Middle frontal gyrus (tissue), 1 donor: Measurements from ENCODE around the gene STIMATE.

Source experiments
- DNase-seq: peaks from one replicate; pipeline ENCODE4 v3.0.0-alpha.2; 2015; ENCODE audit warnings: low spot score; ENCODE audit errors: extremely low spot score

Gene STIMATE

DNA sequence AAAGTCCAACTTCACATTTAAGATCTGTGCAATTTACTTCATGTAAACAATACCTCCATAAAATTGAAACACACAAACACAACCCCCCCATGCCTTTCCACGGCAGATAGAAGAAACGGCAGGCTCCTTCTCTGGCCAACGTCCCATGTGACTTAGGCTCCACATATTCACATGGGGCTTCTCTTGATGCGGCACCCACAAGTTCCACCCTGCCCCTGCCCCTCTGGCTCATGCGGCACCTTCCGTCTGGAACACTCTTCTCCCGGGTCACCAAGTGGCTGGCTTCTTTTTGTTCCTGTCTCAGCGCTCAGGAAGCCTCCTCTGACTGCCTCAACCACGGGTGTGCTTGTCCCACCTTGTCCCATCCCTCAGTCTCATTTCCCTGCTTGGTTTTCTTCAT, 25.6 kb downstream of the STIMATE start:
- DNase-seq: no peak

- DNase-seq: no peak
Observed at GRCh38 chr3:52870471-52870870, 26.9 kb downstream of the STIMATE start.

- DNase-seq: no peak
Observed at GRCh38 chr3:52866427-52866826, 30.9 kb downstream of the STIMATE start.

GRCh38 chr3:52865994-52866393, 31.4 kb downstream of the STIMATE start:
- DNase-seq: peak; percentile 13

- no peak for DNase-seq
Observed at GRCh38 chr3:52860424-52860768, 37.0 kb downstream of the STIMATE start.

- no peak for DNase-seq
Observed at GRCh38 chr3:52859686-52860423, 37.5 kb downstream of the STIMATE start.

DNA sequence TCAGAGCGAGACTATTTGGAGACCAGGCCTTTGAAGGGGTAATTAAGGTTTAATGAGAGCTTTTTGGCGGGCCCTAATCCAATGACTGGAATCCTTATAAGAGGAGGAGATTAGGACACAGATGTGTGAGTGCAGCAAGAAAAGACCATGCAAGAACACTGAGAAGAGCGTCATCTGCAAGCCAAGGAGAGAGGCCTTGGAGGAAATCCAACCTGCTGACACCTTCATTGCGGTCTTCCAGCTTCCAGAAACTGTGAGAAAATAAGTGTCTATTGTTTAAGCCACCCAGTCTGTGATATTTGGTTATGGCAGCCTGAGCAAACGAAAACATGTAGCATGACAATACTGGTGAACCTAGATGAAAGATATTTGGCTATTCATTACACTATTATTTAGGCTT, 39.5 kb downstream of the STIMATE start:
- DNase-seq: no peak

DNA sequence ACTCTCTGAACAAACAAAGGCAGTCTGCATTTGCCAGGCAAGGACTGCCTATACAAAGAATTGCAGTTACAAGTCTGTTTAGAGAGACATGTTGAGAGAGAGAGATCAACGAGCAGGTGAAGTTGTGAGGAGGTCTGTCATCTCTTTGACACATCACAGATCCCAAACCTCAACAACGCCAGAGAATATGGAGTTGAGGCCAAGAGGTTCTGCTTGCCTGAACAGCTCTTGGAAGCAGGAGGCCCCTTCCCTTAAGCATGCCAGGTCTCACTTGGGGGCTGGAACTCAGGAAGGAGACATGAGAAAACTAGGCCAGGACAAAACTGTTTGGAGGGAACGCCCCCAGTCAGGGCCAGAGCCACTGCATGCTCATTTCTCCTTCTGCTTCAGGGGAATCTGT, 40.2 kb downstream of the STIMATE start:
- DNase-seq: no peak

DNA sequence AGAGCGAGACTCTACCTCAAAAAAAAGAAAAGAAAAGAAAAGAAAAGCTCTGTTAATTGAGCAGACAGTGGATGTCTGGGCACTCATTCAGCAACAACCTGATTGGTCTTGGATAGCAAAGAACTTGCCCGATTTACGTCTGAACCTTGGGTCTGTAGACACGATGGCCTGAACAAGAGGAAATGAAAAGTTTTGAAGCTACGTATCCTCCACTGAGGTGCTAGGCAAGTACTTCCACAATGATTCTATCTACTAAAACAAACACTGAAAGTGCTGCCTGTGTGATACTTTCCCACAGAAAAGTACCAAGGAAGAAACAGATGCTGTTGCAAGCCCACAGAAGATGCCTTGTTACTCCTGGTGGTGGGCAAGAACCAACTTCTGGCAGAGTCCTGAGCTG, 40.7 kb downstream of the STIMATE start:
- DNase-seq: no peak

- no peak for DNase-seq
Observed at GRCh38 chr3:52854013-52854412, 43.3 kb downstream of the STIMATE start.

DNA sequence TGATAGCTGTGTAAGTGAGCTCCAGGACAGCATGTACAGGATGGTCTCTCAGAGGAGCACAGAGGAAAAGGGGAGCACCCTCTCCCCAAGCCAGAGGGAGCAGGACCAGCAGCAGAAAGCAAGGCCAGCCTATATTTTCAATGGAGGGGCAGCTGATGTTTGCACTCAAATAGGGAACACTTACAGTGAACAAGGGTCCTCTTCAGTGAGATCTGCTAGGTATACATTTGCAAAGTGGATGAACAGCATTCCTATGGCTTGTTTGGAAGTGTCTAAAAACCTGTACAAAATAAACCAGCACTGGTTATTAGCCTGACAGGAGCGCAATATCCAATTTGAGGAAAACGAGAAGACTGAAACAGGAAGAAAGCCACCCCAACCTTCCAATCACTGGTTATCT, 44.9 kb downstream of the STIMATE start:
- DNase-seq: no peak

DNA sequence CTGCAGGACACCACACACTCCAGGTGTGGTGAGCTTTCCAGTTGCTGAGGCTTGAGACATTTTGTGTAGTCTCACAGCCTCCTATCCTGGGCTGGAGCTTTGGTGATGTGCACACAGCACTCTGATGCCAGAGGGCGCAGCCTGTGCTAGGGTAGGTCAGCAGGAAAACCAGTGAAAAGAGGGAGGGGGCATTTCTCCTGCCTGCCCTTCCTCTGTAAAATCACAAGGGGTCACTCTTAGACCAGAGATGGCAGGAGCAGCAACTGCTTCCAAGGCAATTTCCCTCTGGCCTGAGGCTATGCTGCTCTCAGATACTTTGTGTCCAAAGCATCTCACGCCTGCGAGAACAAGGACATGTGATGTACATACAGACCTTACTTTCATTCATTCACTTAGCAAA, 46.0 kb downstream of the STIMATE start:
- DNase-seq: no peak

DNA sequence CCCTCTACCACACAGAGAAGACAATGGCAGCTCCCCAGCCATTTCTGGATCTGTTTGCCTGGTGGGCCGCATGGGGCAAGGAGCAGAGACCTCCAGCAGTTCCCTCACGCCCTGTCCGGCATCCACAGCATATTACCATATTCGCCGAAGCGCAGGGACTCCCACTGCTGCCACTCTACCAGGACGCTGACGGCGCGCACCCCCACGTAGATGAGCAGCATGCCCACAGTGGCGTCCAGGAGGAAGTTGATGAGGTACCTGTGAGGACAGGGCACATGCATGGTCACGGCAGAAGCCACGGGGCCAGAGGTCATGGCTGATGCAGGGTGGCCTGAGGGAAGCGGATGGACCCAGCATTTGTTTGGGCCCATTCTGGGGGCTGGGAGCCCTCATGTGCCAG, 47.7 kb downstream of the STIMATE start:
- DNase-seq: no peak

GRCh38 chr3:52848617-52849016, 48.7 kb downstream of the STIMATE start:
- DNase-seq: no peak

GRCh38 chr3:52847726-52848125, 49.6 kb downstream of the STIMATE start:
- no peak for DNase-seq

- no peak for DNase-seq
Observed at GRCh38 chr3:52847241-52847640, 50.1 kb downstream of the STIMATE start.

GRCh38 chr3:52846432-52846965, 50.8 kb downstream of the STIMATE start:
- no peak for DNase-seq

DNA sequence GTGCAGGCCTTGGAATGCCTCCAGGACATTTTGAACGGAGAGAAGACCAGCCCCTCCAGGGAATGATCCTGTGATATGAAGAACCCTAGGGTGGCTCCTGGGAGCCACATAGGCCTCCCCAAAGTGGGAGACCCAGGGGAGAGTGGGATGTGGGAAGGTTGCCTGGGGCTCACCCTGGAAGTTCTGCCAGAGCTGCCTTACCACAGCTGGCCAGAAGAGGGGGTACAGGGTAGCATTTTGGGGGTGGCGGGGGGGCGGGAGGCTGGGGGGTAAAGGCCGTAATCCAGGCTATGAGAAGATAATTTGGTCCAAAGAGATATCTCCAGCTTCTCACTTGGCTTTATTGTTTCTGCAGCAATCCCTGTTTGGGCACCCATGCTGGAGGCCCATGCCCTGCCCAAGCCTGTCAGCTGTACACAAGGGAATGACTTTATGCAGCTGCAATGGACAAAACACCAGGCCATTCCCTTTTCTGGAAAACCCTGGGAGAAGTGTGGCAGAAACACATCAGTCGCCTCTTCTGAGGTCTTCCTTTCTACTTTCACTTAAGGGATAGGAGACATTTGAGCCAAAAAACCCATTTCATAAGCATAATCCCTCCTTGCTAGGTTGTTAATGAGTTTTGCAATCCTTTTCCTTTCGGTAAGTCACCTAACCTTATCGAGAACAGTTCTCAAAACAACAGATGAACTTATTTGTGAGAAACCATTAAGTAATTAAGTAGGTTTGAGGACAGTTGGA, 51.5 kb downstream of the STIMATE start:
- DNase-seq: no peak

GRCh38 chr3:52845157-52845556, 52.2 kb downstream of the STIMATE start:
- DNase-seq: peak; percentile 14

DNA sequence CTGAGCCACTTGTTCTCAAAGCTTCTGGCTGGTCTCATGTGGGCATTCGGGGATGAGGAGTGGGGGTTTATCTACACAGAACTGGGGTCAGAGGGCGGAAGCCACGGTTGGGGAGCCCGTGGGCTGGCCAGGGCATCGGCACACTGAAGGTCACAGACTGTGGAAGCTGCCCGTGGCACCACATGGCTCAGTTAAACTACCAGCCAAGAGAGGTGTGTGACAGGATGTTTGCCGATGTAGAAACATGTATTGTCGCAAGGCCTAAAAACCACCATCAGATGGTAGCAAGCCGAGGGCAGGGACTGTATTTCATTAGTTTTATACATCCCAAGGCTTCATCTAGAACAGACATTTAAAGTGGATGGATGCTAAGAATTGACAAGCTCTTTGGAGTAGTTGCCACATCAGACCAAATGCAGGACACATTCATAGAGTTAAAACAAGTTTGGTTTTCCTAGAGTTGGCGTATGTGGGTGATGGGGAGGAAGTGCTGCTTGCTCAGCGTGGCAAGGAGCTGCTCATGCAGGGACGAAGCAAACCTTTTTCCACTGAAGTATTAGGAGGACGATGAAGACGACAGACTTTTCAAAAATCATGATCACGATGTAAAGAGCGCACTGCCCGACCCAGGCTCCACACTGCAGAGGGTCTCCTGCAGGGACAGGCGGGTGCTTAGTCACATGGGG, 52.9 kb downstream of the STIMATE start:
- no peak for DNase-seq

DNA sequence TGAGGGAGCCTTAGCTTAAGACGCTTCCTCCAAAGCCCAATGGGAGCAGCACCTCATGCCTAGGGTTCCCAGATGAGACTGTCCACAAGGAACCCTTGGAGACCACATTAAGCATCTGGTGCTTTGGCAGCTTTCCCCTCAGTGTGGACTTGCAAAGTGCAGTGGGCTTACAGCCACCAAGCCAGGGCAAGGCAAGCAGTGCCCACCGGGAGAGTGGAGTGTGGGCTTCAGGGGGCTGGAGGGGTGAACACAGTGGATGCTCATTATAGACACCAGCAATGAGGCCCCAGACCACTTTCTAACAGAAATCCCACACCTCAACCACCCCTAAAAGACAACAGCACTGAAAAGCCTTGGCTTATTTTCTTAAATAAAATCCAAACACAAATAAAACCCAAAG, 53.5 kb downstream of the STIMATE start:
- no peak for DNase-seq
